SK-N-SH treated with all-trans-retinoic acid at 6 μM for 48 hours (cell line): ENCODE data around the gene TOMM34.

ENCODE experiments used
- ATAC-seq: fragments of 200-7000 bp; cut with Tn5 transposase; 3 replicates; pipeline ENCODE4 v1.9.1; 2020; ENCODE audit warnings: mild to moderate bottlenecking, moderate library complexity
- ARNTL ChIP-seq: fragments of 450-650 bp; formaldehyde crosslinking; IDR thresholded peaks from 2 replicates; pipeline ENCODE4 v1.5.0; 2020; ENCODE audit warnings: low read depth, mild to moderate bottlenecking, moderate library complexity, borderline replicate concordance
- CREB5 ChIP-seq: fragments of 250-450 bp; sonication (Bioruptor Pico); IDR thresholded peaks from 2 replicates; pipeline ENCODE4 v1.5.1; 2020; ENCODE audit warnings: low read depth, mild to moderate bottlenecking, moderate library complexity
- CSDC2 ChIP-seq: fragments of 250-450 bp; sonication (Bioruptor Pico); IDR thresholded peaks from 2 replicates; pipeline ENCODE4 v1.5.0; 2020; ENCODE audit warnings: mild to moderate bottlenecking, moderate library complexity
- CSRNP3 ChIP-seq: fragments of 250-450 bp; sonication (Bioruptor Pico); IDR thresholded peaks from 2 replicates; pipeline ENCODE4 v1.5.1; 2021; ENCODE audit warnings: mild to moderate bottlenecking, moderate library complexity
- ESRRG ChIP-seq: fragments of 250-450 bp; sonication (Bioruptor Pico); IDR thresholded peaks from 2 replicates; pipeline ENCODE4 v1.6.1; 2021; ENCODE audit warnings: mild to moderate bottlenecking
- GLIS3 ChIP-seq: fragments of 250-450 bp; sonication (Bioruptor Pico); IDR thresholded peaks from 2 replicates; pipeline ENCODE4 v1.5.0; 2020; ENCODE audit warnings: mild to moderate bottlenecking, moderate library complexity
- ISL1 ChIP-seq: fragments of 250-450 bp; sonication (Bioruptor Pico); IDR thresholded peaks from 2 replicates; pipeline ENCODE4 v2.1.2; 2022; ENCODE audit warnings: mild to moderate bottlenecking, moderate library complexity
- PATZ1 ChIP-seq: fragments of 250-450 bp; sonication (Bioruptor Pico); IDR thresholded peaks from 2 replicates; pipeline ENCODE4 v1.8.0; 2020; ENCODE audit warnings: mild to moderate bottlenecking, moderate library complexity, borderline replicate concordance
- PPARA ChIP-seq: fragments of 250-450 bp; sonication (Bioruptor Pico); IDR thresholded peaks from 2 replicates; pipeline ENCODE4 v1.5.0; 2020; ENCODE audit warnings: mild to moderate bottlenecking, borderline replicate concordance
- RARB ChIP-seq: fragments of 250-450 bp; sonication (Bioruptor Pico); IDR thresholded peaks from 2 replicates; pipeline ENCODE4 v1.8.0; 2021; ENCODE audit warnings: mild to moderate bottlenecking, moderate library complexity
- SNAI2 ChIP-seq: fragments of 250-450 bp; sonication (Bioruptor Pico); IDR thresholded peaks from 2 replicates; pipeline ENCODE4 v1.5.0; 2020; ENCODE audit warnings: mild to moderate bottlenecking, moderate library complexity
- TOX ChIP-seq: fragments of 250-450 bp; sonication (Bioruptor Pico); IDR thresholded peaks from 2 replicates; pipeline ENCODE4 v1.8.0; 2021; ENCODE audit warnings: mild to moderate bottlenecking, moderate library complexity, borderline replicate concordance
- TSHZ2 ChIP-seq: fragments of 250-450 bp; sonication (Bioruptor Pico); IDR thresholded peaks from 2 replicates; pipeline ENCODE4 v1.5.0; 2020; ENCODE audit warnings: mild to moderate bottlenecking, moderate library complexity
- ZFP30 ChIP-seq: fragments of 450-650 bp; formaldehyde crosslinking; IDR thresholded peaks from 2 replicates; pipeline ENCODE4 v1.5.0; 2022; ENCODE audit warnings: mild to moderate bottlenecking, moderate library complexity
- ZNF565 ChIP-seq: fragments of 450-650 bp; formaldehyde crosslinking; conservative IDR thresholded peaks from 2 replicates; pipeline ENCODE4 v1.5.0; 2020; ENCODE audit warnings: low read depth, mild to moderate bottlenecking, moderate library complexity
- ZNF70 ChIP-seq: fragments of 450-650 bp; formaldehyde crosslinking; IDR thresholded peaks from 2 replicates; pipeline ENCODE4 v1.5.0; 2020; ENCODE audit warnings: mild to moderate bottlenecking, moderate library complexity
- ZNF8 ChIP-seq: fragments of 450-650 bp; formaldehyde crosslinking; IDR thresholded peaks from 2 replicates; pipeline ENCODE4 v1.5.0; 2020; ENCODE audit warnings: mild to moderate bottlenecking, moderate library complexity

Gene TOMM34

GRCh38 chr20:44908987-44909871, 51.0 kb downstream of the TOMM34 start:
- ATAC-seq, result peak; percentile 2; the same call in 2 of the 3 replicates
- TF ChIP-seq SNAI2 (CRISPR knock-in tag) (no peak), TOX (CRISPR knock-in tag) (no peak), RARB (CRISPR knock-in tag) (no peak), CSRNP3 (CRISPR knock-in tag) (no peak), ZNF70 (no peak), ARNTL (CRISPR knock-in tag) (no peak), PPARA (CRISPR knock-in tag) (no peak), CREB5 (CRISPR knock-in tag) (no peak), PATZ1 (CRISPR knock-in tag) (no peak), ZFP30 (CRISPR knock-in tag) (no peak), TSHZ2 (CRISPR knock-in tag) (no peak)

- TF ChIP-seq CSRNP3 (CRISPR knock-in tag) (no peak), ZNF565 (CRISPR knock-in tag) (no peak), TOX (CRISPR knock-in tag) (no peak), PATZ1 (CRISPR knock-in tag) (no peak), ISL1 (no peak), CREB5 (CRISPR knock-in tag) (no peak), RARB (CRISPR knock-in tag) (no peak), ZNF70 (no peak), GLIS3 (CRISPR knock-in tag) (no peak), SNAI2 (CRISPR knock-in tag) (no peak), ESRRG (CRISPR knock-in tag) (no peak), CSDC2 (CRISPR knock-in tag) (no peak), ZNF8 (CRISPR knock-in tag) (no peak), ARNTL (CRISPR knock-in tag) (no peak)
- ATAC-seq, result no peak
These were observed 55.8 kb downstream of the TOMM34 start for GRCh38 chr20:44904377-44904776.
